Lower lobe of right lung (tissue), 2 donors: ENCODE data around the gene PRMT1. TPM values are rescaled to one million over a fixed set of nuclear protein-coding genes. Genes with fewer than 3 reads are reported as not detected.

ENCODE experiments used
- ATAC-seq, 2 donors: fragments of 200-7000 bp; cut with Tn5 transposase; one replicate each; pipeline ENCODE4 v1.9.1; 2020 to 2022; ENCODE audit warnings: mild to moderate bottlenecking in 2 of 2, moderate library complexity in 2 of 2
- DNase-seq: peaks from one replicate; pipeline ENCODE4 v3.0.0-alpha.2; 2020
- H3K27ac ChIP-seq: fragments of 200-600 bp; one replicate; pipeline ENCODE4 v1.8.0; 2022
- H3K27me3 ChIP-seq: fragments of 200-600 bp; one replicate; pipeline ENCODE4 v1.8.0; 2022; ENCODE audit warnings: low read depth
- H3K36me3 ChIP-seq: fragments of 200-600 bp; one replicate; pipeline ENCODE4 v1.8.0; 2022; ENCODE audit warnings: mild to moderate bottlenecking
- H3K4me1 ChIP-seq: fragments of 200-600 bp; one replicate; pipeline ENCODE4 v1.8.0; 2022
- H3K4me3 ChIP-seq: fragments of 200-600 bp; one replicate; pipeline ENCODE4 v1.8.0; 2022; ENCODE audit warnings: mild to moderate bottlenecking
- H3K9me3 ChIP-seq: fragments of 200-600 bp; one replicate; pipeline ENCODE4 v1.8.0; 2022
- intact Hi-C: fragments of 100-400 bp; cut with DNase I; formaldehyde crosslinking; loops from one replicate; pipeline ENCODE4 v1.11.0; 2022
- total RNA-seq: library from RNA; stranded (reverse); fragmentation: NEBNext Ultra II Directional; extraction: Animal tissue kit (Norgen Biotek cat#: 25700); gene quantifications from one replicate; pipeline ENCODE4 v1.2.1, GENCODE V29; 2021
- TF ChIP-seq, protein P1 (sequence below): fragments of 200-600 bp; IDR thresholded peaks from one replicate; pipeline ENCODE4 v1.8.0; 2022; ENCODE audit warnings: antibody characterized with exemption, mild to moderate bottlenecking
- donor health status: DM: no; HTN: yes; CAD: no; lungs with severe emphysema.

The PRMT1 gene
- total RNA-seq, 1 donor from 2014 or later, result 88.3 TPM

DNA sequence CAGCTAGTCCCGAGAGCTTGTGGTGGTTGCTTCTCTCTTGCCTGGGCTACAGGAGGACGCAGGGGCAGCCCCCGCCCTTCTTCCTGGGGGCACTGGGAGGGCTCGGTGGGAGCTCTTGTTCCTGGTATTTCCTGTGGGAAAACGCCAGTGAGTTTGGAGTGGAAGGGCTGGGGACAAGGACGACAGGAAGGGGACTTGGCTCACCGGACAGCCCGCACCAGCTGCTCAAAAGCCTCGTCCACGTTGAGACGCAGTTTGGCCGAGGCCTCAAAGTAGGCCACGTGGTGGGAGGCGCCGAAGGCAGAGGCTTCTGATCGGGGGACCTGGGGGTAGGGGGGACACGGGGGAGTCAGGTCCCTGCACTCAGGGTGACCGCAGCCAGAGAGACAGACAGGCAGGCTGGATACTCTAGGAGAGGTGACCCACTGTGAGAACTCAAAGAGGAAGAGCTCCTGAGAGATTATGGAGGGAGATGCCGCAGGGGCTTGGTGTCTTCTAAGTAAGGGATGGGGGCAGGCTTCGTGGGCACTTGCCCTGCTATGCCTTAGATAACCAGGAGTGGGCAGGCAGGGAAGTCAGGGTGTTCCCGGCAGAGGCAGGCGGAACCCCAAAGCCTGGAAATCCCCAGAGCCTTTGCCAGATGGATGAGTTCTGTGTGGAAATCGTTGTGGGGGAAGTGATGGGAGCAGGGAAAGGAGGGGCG, 41.4 kb upstream of the PRMT1 start:
- Histone ChIP-seq H3K27ac (peak overlapping the region; percentile 65), H3K27me3 (no peaks in the 10 kb centered on the region), H3K4me3 (no peak overlapping the region), H3K36me3 (peaks cover 18% of the 10 kb centered on the region), H3K9me3 (no peaks in the 10 kb centered on the region), H3K4me1 (peaks cover 38% of the 10 kb centered on the region)
- DNase-seq (no peak), ATAC-seq (no peak)
- TF ChIP-seq, protein P1, sequence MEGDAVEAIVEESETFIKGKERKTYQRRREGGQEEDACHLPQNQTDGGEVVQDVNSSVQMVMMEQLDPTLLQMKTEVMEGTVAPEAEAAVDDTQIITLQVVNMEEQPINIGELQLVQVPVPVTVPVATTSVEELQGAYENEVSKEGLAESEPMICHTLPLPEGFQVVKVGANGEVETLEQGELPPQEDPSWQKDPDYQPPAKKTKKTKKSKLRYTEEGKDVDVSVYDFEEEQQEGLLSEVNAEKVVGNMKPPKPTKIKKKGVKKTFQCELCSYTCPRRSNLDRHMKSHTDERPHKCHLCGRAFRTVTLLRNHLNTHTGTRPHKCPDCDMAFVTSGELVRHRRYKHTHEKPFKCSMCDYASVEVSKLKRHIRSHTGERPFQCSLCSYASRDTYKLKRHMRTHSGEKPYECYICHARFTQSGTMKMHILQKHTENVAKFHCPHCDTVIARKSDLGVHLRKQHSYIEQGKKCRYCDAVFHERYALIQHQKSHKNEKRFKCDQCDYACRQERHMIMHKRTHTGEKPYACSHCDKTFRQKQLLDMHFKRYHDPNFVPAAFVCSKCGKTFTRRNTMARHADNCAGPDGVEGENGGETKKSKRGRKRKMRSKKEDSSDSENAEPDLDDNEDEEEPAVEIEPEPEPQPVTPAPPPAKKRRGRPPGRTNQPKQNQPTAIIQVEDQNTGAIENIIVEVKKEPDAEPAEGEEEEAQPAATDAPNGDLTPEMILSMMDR, result peak; percentile 13
- intact Hi-C loops, result no loop called here

DNA sequence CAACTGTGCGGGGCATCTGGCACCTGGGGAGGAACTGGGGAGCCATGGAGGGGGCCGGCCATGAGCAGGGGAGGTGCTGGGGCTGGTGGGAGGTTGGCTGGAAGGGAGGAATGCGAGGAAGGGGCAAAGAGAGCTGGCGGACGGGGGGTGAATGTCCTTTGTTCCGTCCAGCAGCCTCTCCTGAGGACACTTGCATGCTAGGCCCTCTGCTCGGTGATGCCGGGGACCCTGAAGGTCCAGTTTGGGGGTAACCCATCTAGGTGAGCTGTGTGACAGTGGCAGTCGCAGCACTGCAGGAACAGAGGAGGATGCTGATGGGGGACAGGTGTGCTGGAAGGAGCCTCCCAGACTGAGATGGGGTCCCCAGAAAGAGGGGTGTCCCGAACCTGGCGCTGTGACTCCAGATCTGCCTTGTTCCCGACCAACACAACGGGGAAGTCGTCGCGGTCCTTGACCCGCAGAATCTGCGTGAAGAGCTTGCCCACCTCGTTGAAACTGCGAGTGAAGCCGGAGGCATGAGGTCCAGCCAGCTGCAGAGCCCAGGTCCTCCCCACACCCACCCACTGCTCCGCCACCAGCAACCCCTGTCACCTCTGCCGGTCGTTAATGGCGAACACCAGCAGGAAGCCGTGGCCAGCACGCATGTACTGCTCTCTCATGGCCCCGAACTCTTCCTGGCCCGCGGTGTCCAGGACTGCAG, 40.7 kb upstream of the PRMT1 start:
- H3K27me3 ChIP-seq, result no peaks in the 10 kb centered on the region
- peaks cover 18% of the 10 kb centered on the region for H3K36me3 ChIP-seq
- TF ChIP-seq, protein P1, result no peak
- peaks cover 39% of the 10 kb centered on the region for H3K4me1 ChIP-seq
- H3K4me3 ChIP-seq, result no peak overlapping the region
- ATAC-seq, result no peak
- no peak for DNase-seq
- H3K9me3 ChIP-seq, result no peaks in the 10 kb centered on the region
- H3K27ac ChIP-seq, result peak overlapping the region; percentile 65
- intact Hi-C loops, result no loop called here

DNA sequence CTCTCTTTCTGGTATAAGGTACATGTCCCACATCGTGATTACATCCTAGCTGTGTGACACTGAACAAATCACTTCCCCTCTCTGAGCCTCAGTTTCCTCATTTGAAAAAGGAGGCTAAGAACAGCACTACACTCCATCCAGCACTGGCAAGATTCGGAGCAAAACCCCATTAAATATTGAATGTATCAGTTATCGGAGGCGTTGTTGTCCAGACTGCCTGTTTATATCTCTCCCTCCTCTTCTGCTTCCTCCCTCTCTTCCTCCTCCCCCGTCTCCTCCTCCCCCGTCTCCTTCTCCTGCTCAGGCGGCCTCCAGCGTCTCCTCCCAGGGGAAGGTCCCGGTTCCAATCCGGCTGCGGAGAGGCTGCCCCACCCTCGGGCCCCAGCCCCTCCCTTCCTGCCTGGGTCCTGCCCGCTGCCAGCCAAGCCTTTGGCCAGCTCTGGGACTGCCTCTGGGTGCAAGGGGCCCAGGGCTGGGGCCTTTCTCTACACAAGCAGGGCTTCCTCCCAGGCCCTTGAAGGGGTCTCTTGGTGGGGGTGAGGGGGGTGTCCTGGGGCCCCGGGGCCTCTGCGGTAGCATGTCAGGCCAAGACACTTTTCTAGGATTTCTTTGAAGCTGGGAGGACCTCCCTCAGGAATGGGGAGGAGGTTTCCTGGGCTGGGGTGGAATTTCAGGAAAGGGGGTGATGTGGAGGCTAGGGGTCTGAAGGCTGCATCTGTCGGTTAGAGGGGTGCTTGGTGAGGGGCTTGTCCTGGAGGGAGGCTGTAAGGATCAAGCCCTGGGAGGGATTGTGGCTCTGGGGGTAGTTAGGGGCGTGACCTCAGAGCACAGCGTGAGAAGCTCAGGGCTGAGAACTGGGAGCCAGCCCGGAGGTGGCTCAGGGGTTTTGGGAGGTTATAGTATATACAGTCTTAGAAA, 39.0 kb upstream of the PRMT1 start:
- Histone ChIP-seq H3K27me3 (no peaks in the 10 kb centered on the region), H3K9me3 (no peaks in the 10 kb centered on the region), H3K4me1 (peaks cover 46% of the 10 kb centered on the region), H3K27ac (peak overlapping the region; percentile 99), H3K36me3 (peaks cover 18% of the 10 kb centered on the region), H3K4me3 (peak overlapping the region; percentile 94)
- peak; percentile 0 to 20 for ATAC-seq
- TF ChIP-seq, protein P1, result no peak
- peak; percentile 87 for DNase-seq
- intact Hi-C loops, result no loop called here

DNA sequence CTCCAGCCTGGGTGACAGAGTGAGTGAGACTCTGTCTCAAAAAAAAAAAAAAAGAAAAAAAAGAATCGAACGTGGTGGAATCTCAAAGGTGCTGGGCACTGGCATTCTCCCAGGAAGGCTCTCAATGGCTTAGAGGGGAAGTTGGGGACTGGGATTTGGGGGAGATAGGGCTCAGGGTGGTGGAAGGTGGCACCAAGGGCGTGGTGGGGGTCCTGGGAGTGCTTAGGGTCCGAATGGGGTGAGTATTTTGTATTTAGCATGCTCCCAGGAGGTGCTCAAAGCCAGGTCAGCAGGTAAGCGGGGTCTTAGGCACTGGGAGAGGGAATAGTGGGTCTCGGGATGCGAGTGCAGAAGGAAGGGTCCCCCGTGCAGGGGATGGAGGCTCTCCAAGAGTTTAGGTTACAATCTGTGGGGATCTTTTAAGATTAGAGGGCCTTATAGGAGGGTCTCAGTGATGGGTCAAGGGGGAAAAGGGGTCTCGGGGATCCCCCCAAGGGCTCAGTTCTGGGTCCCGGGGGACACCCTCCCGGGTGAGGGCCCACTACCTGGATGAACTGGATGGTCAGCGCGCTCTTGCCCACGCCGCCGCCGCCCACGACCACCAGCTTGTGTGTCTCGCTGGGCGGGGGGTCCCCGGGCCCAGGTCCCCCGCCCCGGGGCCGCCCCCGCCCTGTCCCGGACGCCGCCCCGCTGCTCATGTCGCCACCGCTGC, 37.5 kb upstream of the PRMT1 start:
- intact Hi-C loops, result no loop called here
- H3K27ac ChIP-seq, result peak overlapping the region; percentile 99
- TF ChIP-seq, protein P1, result no peak
- H3K9me3 ChIP-seq, result no peaks in the 10 kb centered on the region
- DNase-seq (no peak), ATAC-seq (no peak)
- peaks cover 18% of the 10 kb centered on the region for H3K36me3 ChIP-seq
- H3K4me3 ChIP-seq, result peak overlapping the region; percentile 94
- H3K4me1 ChIP-seq, result peaks cover 61% of the 10 kb centered on the region
- H3K27me3 ChIP-seq, result no peaks in the 10 kb centered on the region
